HG03520 (cell line): ENCODE measurements around the gene TSPAN32.
"Not testable (repeated sequence)": the region's sequence is repeated elsewhere in the genome, so short reads cannot be mapped to it uniquely, and the experiment has no call there.

Experiments used
- ATAC-seq: cut with Tn5 transposase; IDR thresholded peaks from one replicate; pipeline ENCODE4 v1.9.1; 2021; ENCODE audit warnings: mild to moderate bottlenecking, moderate library complexity; ENCODE audit not compliant: unreplicated experiment

The TSPAN32 gene

GRCh38 chr11:2280208-2280607 is 21.6 kb upstream of the TSPAN32 start:
- no peak for ATAC-seq

GRCh38 chr11:2286350-2286749 is 15.5 kb upstream of the TSPAN32 start:
- not testable (repeated sequence) for ATAC-seq

- ATAC-seq, result no peak
These were observed 14.7 kb upstream of the TSPAN32 start for GRCh38 chr11:2287091-2287490.

- no peak for ATAC-seq
These were observed 12.5 kb upstream of the TSPAN32 start for GRCh38 chr11:2289350-2289749.

- no peak for ATAC-seq
These were observed 12.0 kb upstream of the TSPAN32 start for GRCh38 chr11:2289859-2290258.

- ATAC-seq, result no peak
These were observed 11.4 kb upstream of the TSPAN32 start for GRCh38 chr11:2290351-2290841.

GRCh38 chr11:2293531-2293971 is 8.3 kb upstream of the TSPAN32 start:
- no peak for ATAC-seq

GRCh38 chr11:2293984-2294925 is 7.6 kb upstream of the TSPAN32 start:
- ATAC-seq, result no peak

GRCh38 chr11:2294926-2295290 is 6.9 kb upstream of the TSPAN32 start:
- ATAC-seq, result no peak

- ATAC-seq, result no peak
These were observed 5.6 kb upstream of the TSPAN32 start for GRCh38 chr11:2295971-2296912.

GRCh38 chr11:2296913-2297622 is 4.7 kb upstream of the TSPAN32 start:
- ATAC-seq, result no peak

- ATAC-seq, result no peak
These were observed 4.2 kb upstream of the TSPAN32 start for GRCh38 chr11:2297623-2298030.

- no peak for ATAC-seq
These were observed 3.5 kb upstream of the TSPAN32 start for GRCh38 chr11:2298131-2298794.

GRCh38 chr11:2298795-2299761 is 2.7 kb upstream of the TSPAN32 start:
- no peak for ATAC-seq

GRCh38 chr11:2299773-2300172 is 2.0 kb upstream of the TSPAN32 start:
- ATAC-seq, result no peak

- ATAC-seq, result no peak
These were observed 1.4 kb upstream of the TSPAN32 start for GRCh38 chr11:2300290-2300935.

- no peak for ATAC-seq
These were observed 730 bp upstream of the TSPAN32 start for GRCh38 chr11:2300936-2301630.

GRCh38 chr11:2302306-2302895 is 588 bp downstream of the TSPAN32 start:
- ATAC-seq, result no peak
